LHCN-M2 (cell line): ENCODE measurements around the gene KRTAP3-1. TPM values are rescaled to one million over a fixed set of nuclear protein-coding genes. Genes with fewer than 3 reads are reported as not detected.
A peak's percentile ranks its signal among the peaks of the same experiment; 100 is the strongest.
"Not testable (repeated sequence)": the region's sequence is repeated elsewhere in the genome, so short reads cannot be mapped to it uniquely, and the experiment has no call there.

Source experiments
- DNase-seq: peaks from one replicate; pipeline ENCODE4 v3.0.0-alpha.2; 2012; ENCODE audit warnings: low read depth
- total RNA-seq: library from RNA; depleted of rRNA; stranded (reverse); fragments of >200 nt; gene quantifications from 2 replicates; pipeline ENCODE4 v1.2.3, GENCODE V29; 2014

Gene KRTAP3-1
- total RNA-seq, 1 experiment from 2014 or later, result not detected

- no peak for DNase-seq
Observed at GRCh38 chr17:41016578-41017215, 7.8 kb upstream of the KRTAP3-1 start.

- DNase-seq, result no peak
Observed at GRCh38 chr17:41015454-41015853, 6.5 kb upstream of the KRTAP3-1 start.

- DNase-seq, result peak; percentile 37
Observed at GRCh38 chr17:41013606-41014005, 4.7 kb upstream of the KRTAP3-1 start.

GRCh38 chr17:41013181-41013580, 4.3 kb upstream of the KRTAP3-1 start:
- no peak for DNase-seq

- DNase-seq, result no peak
Observed at GRCh38 chr17:41012326-41013120, 3.6 kb upstream of the KRTAP3-1 start.

- no peak for DNase-seq
Observed at GRCh38 chr17:41010441-41010840, 1.5 kb upstream of the KRTAP3-1 start.

GRCh38 chr17:41009936-41010335, 1.0 kb upstream of the KRTAP3-1 start:
- no peak for DNase-seq

GRCh38 chr17:41009301-41009760, 403 bp upstream of the KRTAP3-1 start:
- no peak for DNase-seq

GRCh38 chr17:41004397-41004796, 4.5 kb downstream of the KRTAP3-1 start:
- no peak for DNase-seq

- no peak for DNase-seq
Observed at GRCh38 chr17:41003926-41004325, 5.0 kb downstream of the KRTAP3-1 start.

GRCh38 chr17:41002814-41003213, 6.1 kb downstream of the KRTAP3-1 start:
- DNase-seq, result peak; percentile 47

- DNase-seq, result no peak
Observed at GRCh38 chr17:41001795-41002194, 7.1 kb downstream of the KRTAP3-1 start.

- not testable (repeated sequence) for DNase-seq
Observed at GRCh38 chr17:40999563-40999962, 9.4 kb downstream of the KRTAP3-1 start, which contains the start of gene KRTAP3-2. KRTAP3-2 (minus strand) TSS chr17:40999906; CDS start chr17:40999853, 53 bp downstream.

- no peak for DNase-seq
Observed at GRCh38 chr17:40997361-40997760, 11.6 kb downstream of the KRTAP3-1 start.

GRCh38 chr17:40996829-40997228, 12.1 kb downstream of the KRTAP3-1 start:
- no peak for DNase-seq

- DNase-seq, result no peak
Observed at GRCh38 chr17:40995116-40995515, 13.8 kb downstream of the KRTAP3-1 start.

- no peak for DNase-seq
Observed at GRCh38 chr17:40993839-40994238, 15.1 kb downstream of the KRTAP3-1 start, which contains the start of gene KRTAP3-3. KRTAP3-3 (minus strand) TSS chr17:40994164; CDS start chr17:40994097, 67 bp downstream.

GRCh38 chr17:40993084-40993483, 15.8 kb downstream of the KRTAP3-1 start:
- DNase-seq, result no peak

- no peak for DNase-seq
Observed at GRCh38 chr17:40992666-40993065, 16.3 kb downstream of the KRTAP3-1 start.

GRCh38 chr17:40986920-40987319, 22.0 kb downstream of the KRTAP3-1 start:
- no peak for DNase-seq

GRCh38 chr17:40984226-40984625, 24.7 kb downstream of the KRTAP3-1 start, which contains the start of gene KRT40:
KRT40 (minus strand) TSS chr17:40984326; CDS start chr17:40984273, 53 bp downstream.
- no peak for DNase-seq

- no peak for DNase-seq
Observed at GRCh38 chr17:40981115-40981514, 27.8 kb downstream of the KRTAP3-1 start.

- DNase-seq, result peak; percentile 71
Observed at GRCh38 chr17:40980596-40980995, 28.3 kb downstream of the KRTAP3-1 start.
